GM19397 (cell line): ENCODE results near the gene MEX3B.
"Not testable (repeated sequence)": the region's sequence is repeated elsewhere in the genome, so short reads cannot be mapped to it uniquely, and the experiment has no call there.

Source experiments
- ATAC-seq: cut with Tn5 transposase; IDR thresholded peaks from one replicate; pipeline ENCODE4 v1.9.1; 2021; ENCODE audit warnings: mild to moderate bottlenecking, moderate library complexity; ENCODE audit not compliant: unreplicated experiment

MEX3B gene

DNA sequence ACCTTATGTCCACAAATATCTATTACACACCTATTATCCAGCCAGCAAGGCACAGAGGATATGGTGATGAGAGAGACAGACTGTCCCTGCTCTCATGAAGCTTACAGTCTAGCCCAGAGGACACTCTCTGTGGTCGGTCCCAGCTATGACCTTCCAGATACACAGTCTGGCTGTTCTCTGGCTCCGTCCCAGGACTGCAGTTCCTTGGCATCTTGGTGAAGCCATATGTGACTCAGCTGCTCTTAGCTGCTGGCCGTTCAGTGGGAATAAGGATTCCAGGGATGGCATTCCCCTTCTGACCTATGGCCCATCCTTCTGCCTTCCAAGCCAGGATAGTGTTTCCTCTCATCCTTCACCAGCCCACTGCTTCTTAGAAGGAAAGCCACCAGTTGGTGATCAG, 30.8 kb downstream of the MEX3B start:
- no peak for ATAC-seq

DNA sequence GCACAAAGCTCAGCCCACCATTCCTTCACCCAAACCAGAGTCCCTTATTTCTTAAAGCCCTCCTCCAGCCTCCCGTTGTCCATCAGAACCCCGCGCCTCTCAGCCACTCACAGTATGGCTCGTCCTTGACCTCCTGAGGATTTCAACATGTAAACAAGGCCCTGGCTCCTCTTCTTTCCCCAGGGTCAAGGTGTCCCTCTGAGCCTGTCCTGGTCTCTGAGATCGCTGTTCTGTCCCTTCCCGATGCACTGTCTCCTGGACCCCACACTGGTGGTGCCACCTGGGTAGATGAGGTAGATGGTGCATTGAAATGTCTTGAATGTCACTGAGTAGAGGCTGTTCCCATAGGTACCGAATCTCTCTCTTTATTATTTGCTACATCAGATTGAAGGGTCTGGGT, 32.9 kb downstream of the MEX3B start:
- ATAC-seq: no peak

- ATAC-seq: no peak
These were observed 40.6 kb downstream of the MEX3B start for GRCh38 chr15:82005239-82005638.

DNA sequence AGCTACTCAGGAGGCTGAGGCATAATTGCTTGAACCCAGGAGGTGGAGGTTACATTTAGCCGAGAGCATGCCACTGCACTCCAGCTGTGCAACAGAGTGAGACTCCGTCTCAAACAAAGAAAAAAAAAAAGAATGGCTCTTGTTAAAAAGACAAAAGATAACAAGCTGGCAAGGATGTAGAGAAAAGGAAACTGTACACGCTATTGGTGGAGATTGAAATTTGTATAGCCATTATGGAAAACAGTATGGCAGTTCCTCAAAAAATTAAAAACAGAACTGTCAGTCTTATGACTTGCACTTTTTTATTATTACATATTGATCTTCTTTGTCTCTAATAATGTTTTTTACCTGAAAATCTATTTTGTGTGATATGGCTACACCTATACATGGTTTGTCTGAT, 41.9 kb downstream of the MEX3B start:
- no peak for ATAC-seq

GRCh38 chr15:81995081-81995480, 50.7 kb downstream of the MEX3B start:
- ATAC-seq: not testable (repeated sequence)

GRCh38 chr15:81992523-81992922, 53.3 kb downstream of the MEX3B start:
- ATAC-seq: no peak
